ENCODE data around the gene ZNF638.

Gene ZNF638

GRCh38 chr2:71446505-71446904 lies 114.9 kb downstream of the ZNF638 start:
- no peak overlapping the region for H3K9ac ChIP-seq (ENCODE audit: low read length)
- no peaks in the 10 kb centered on the region for H3K36me3 ChIP-seq (ENCODE audit: insufficient read depth, low read length)
- no peak overlapping the region for H3K4me3 ChIP-seq (ENCODE audit: low read depth in 1 of 2, low read length in 2 of 2)
- H3K9me3 ChIP-seq (ENCODE audit: low read length) = no peaks in the 10 kb centered on the region
- H3K27me3 ChIP-seq (ENCODE audit: control insufficient read depth in 1 of 2, insufficient read depth in 2 of 2, low read length in 2 of 2) = no peaks in the 10 kb centered on the region
- H3K27ac ChIP-seq (ENCODE audit: low read depth, low read length) = no peak overlapping the region
- peaks cover 5% of the 10 kb centered on the region for H3K4me1 ChIP-seq (ENCODE audit: insufficient read depth, low read length)

DNA sequence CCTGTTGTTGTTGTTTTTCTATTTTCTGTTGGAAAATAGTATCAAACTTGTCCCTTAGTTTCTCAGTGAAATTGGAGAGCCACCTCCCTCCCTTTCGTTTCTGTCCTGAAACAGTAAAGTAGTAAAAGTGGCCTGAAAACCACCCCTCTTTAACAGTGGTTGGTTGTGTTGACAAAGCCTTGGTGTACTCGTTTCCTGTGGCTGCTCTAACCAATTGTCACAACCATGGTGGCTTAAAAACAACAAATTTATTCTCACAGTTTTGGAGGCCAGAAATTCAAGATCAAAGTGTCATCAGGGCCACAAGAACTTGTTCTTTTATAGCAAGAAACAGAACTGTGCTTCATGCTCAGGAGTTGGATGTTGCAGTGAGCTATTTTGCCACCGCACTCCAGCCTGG lies 117.8 kb downstream of the ZNF638 start:
- peaks cover 16% of the 10 kb centered on the region for H3K4me1 ChIP-seq (ENCODE audit: insufficient read depth, low read length)
- no peak overlapping the region for H3K27ac ChIP-seq (ENCODE audit: low read depth, low read length)
- no peak overlapping the region for H3K4me3 ChIP-seq (ENCODE audit: low read depth in 1 of 2, low read length in 2 of 2)
- H3K9me3 ChIP-seq (ENCODE audit: low read length) = no peaks in the 10 kb centered on the region
- no peak overlapping the region for H3K9ac ChIP-seq (ENCODE audit: low read length)
- H3K36me3 ChIP-seq (ENCODE audit: insufficient read depth, low read length) = no peaks in the 10 kb centered on the region
- H3K27me3 ChIP-seq (ENCODE audit: control insufficient read depth in 1 of 2, insufficient read depth in 2 of 2, low read length in 2 of 2) = no peaks in the 10 kb centered on the region

DNA sequence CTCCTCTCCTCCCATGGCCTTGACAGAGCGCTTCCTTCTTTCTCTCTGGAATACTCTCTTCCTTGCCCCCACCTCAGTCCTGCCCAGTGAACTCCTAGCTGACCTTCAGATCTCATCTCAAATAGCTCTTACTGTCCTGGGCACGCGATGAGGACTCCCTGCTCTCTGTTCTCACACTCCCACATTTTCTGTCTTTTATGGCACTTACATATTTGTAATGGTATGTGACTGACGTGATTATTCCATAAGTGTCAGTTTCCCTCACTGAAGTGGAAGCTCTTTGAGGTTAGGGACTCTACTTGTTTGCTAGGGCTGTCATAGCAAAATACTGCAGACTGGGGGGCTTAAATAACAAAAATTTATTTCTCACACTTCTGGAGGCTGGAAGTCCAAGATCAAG lies 120.1 kb downstream of the ZNF638 start:
- Histone ChIP-seq H3K4me3 (ENCODE audit: low read depth in 1 of 2, low read length in 2 of 2) (no peak overlapping the region), H3K36me3 (ENCODE audit: insufficient read depth, low read length) (no peaks in the 10 kb centered on the region), H3K27ac (ENCODE audit: low read depth, low read length) (no peak overlapping the region), H3K27me3 (ENCODE audit: control insufficient read depth in 1 of 2, insufficient read depth in 2 of 2, low read length in 2 of 2) (no peaks in the 10 kb centered on the region), H3K9me3 (ENCODE audit: low read length) (no peaks in the 10 kb centered on the region), H3K4me1 (ENCODE audit: insufficient read depth, low read length) (peaks cover 39% of the 10 kb centered on the region), H3K9ac (ENCODE audit: low read length) (no peak overlapping the region)

- Histone ChIP-seq H3K9me3 (ENCODE audit: low read length) (no peaks in the 10 kb centered on the region), H3K36me3 (ENCODE audit: insufficient read depth, low read length) (no peaks in the 10 kb centered on the region), H3K4me3 (ENCODE audit: low read depth in 1 of 2, low read length in 2 of 2) (no peak overlapping the region), H3K4me1 (ENCODE audit: insufficient read depth, low read length) (peaks cover 48% of the 10 kb centered on the region), H3K27ac (ENCODE audit: low read depth, low read length) (no peak overlapping the region), H3K9ac (ENCODE audit: low read length) (no peak overlapping the region), H3K27me3 (ENCODE audit: control insufficient read depth in 1 of 2, insufficient read depth in 2 of 2, low read length in 2 of 2) (no peaks in the 10 kb centered on the region)
Measured at GRCh38 chr2:71452565-71452964, 121.0 kb downstream of the ZNF638 start.

DNA sequence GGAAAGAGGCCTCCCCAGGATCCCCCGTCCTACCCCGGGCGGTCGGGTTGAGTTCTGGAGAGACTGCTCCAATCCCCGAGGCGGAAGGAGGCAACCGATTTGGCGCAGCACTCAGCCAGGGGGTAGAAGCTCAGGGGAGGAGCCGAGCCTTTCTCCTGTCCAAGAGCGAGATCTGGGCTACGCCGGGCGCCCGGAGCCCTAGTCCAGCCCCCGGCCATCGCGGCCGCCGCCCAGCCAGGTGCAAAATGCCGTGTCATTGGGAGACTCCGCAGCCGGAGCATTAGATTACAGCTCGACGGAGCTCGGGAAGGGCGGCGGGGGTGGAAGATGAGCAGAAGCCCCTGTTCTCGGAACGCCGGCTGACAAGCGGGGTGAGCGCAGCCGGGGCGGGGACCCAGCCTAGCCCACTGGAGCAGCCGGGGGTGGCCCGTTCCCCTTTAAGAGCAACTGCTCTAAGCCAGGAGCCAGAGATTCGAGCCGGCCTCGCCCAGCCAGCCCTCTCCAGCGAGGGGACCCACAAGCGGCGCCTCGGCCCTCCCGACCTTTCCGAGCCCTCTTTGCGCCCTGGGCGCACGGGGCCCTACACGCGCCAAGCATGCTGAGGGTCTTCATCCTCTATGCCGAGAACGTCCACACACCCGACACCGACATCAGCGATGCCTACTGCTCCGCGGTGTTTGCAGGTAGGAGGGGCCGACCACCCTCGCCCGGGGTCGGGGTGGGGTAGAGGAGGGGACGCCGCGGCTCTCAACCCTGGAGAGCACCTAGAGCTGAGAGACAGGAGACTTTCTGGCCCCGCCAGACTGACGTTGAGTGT lies 122.0 kb downstream of the ZNF638 start, which contains the start of gene DYSF:
TSS of gene DYSF (plus strand) at position 158 of the 817 bp plus-strand sequence.
- Histone ChIP-seq H3K9ac (ENCODE audit: low read length) (no peak within 1 kb of the TSS), H3K9me3 (ENCODE audit: low read length) (no peaks in the 10 kb centered on the region), H3K4me1 (ENCODE audit: insufficient read depth, low read length) (peaks cover 57% of the 10 kb centered on the region), H3K27me3 (ENCODE audit: control insufficient read depth in 1 of 2, insufficient read depth in 2 of 2, low read length in 2 of 2) (no peaks in the 10 kb centered on the region), H3K36me3 (ENCODE audit: insufficient read depth, low read length) (no peaks in the 10 kb centered on the region), H3K4me3 (ENCODE audit: low read depth in 1 of 2, low read length in 2 of 2) (peak within 1 kb of the TSS; percentile 69 to 75), H3K27ac (ENCODE audit: low read depth, low read length) (peak within 1 kb of the TSS; percentile 88)

GRCh38 chr2:71454221-71455010 lies 122.8 kb downstream of the ZNF638 start:
- Histone ChIP-seq H3K4me3 (ENCODE audit: low read depth in 1 of 2, low read length in 2 of 2) (peak overlapping the region; percentile 69 to 75), H3K9me3 (ENCODE audit: low read length) (no peaks in the 10 kb centered on the region), H3K27me3 (ENCODE audit: control insufficient read depth in 1 of 2, insufficient read depth in 2 of 2, low read length in 2 of 2) (no peaks in the 10 kb centered on the region), H3K9ac (ENCODE audit: low read length) (no peak overlapping the region), H3K4me1 (ENCODE audit: insufficient read depth, low read length) (peaks cover 64% of the 10 kb centered on the region), H3K36me3 (ENCODE audit: insufficient read depth, low read length) (no peaks in the 10 kb centered on the region), H3K27ac (ENCODE audit: low read depth, low read length) (peak overlapping the region; percentile 88)

- Histone ChIP-seq H3K27me3 (ENCODE audit: control insufficient read depth in 1 of 2, insufficient read depth in 2 of 2, low read length in 2 of 2) (no peaks in the 10 kb centered on the region), H3K9ac (ENCODE audit: low read length) (peak overlapping the region; percentile 25), H3K4me3 (ENCODE audit: low read depth in 1 of 2, low read length in 2 of 2) (peak overlapping the region in 1 of 2 donors; percentile 69), H3K36me3 (ENCODE audit: insufficient read depth, low read length) (no peaks in the 10 kb centered on the region), H3K27ac (ENCODE audit: low read depth, low read length) (peak overlapping the region; percentile 88), H3K9me3 (ENCODE audit: low read length) (no peaks in the 10 kb centered on the region), H3K4me1 (ENCODE audit: insufficient read depth, low read length) (peaks cover 64% of the 10 kb centered on the region)
Measured at GRCh38 chr2:71455011-71455740, 123.6 kb downstream of the ZNF638 start.

DNA sequence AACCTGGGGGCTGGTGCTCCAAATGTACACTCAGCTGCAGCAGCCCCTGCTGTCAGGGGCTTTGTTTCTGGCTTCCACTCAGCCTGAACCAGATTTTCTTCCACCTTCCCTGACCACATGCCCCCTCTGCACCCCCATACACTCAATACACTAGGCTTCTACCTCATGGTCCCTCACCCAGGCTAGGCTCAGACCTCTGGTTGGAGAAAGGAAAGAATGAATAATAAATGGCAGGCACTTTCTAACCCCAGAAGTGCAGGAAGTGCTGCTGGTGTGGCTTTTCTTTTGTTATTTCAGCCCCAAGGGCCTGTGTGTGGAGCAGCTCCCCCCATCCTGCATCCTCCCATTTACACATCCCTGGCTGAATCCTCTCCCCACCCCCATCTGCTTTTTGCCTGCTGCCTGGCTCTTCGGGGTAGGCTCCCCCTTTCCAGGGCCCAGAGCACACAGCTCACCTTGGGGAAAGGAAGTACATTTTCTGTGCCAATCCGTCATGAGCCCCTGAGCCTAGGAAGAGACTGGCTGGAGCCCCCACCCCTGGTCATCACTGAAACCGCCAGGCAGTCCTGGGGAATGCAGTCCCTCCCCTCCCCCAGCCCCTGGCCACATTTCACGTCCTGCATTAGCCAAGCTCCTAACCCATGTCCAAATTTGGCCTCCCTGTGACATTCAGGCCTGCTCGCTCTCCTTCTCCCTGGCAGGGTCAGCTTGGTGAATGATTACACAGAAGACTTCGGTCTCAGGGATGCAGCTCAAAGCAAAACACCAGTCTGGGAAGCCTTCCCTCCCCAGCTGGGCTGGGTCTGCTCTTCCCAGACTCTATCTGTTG lies 124.4 kb downstream of the ZNF638 start:
- peak overlapping the region; percentile 25 for H3K9ac ChIP-seq (ENCODE audit: low read length)
- H3K36me3 ChIP-seq (ENCODE audit: insufficient read depth, low read length) = no peaks in the 10 kb centered on the region
- H3K27me3 ChIP-seq (ENCODE audit: control insufficient read depth in 1 of 2, insufficient read depth in 2 of 2, low read length in 2 of 2) = no peaks in the 10 kb centered on the region
- no peaks in the 10 kb centered on the region for H3K9me3 ChIP-seq (ENCODE audit: low read length)
- H3K27ac ChIP-seq (ENCODE audit: low read depth, low read length) = peak overlapping the region; percentile 88
- peaks cover 64% of the 10 kb centered on the region for H3K4me1 ChIP-seq (ENCODE audit: insufficient read depth, low read length)
- H3K4me3 ChIP-seq (ENCODE audit: low read depth in 1 of 2, low read length in 2 of 2) = peak overlapping the region in 1 of 2 donors; percentile 69

- Histone ChIP-seq H3K4me1 (ENCODE audit: insufficient read depth, low read length) (peaks cover 58% of the 10 kb centered on the region), H3K9ac (ENCODE audit: low read length) (peak overlapping the region; percentile 25), H3K9me3 (ENCODE audit: low read length) (no peaks in the 10 kb centered on the region), H3K36me3 (ENCODE audit: insufficient read depth, low read length) (no peaks in the 10 kb centered on the region), H3K27me3 (ENCODE audit: control insufficient read depth in 1 of 2, insufficient read depth in 2 of 2, low read length in 2 of 2) (no peaks in the 10 kb centered on the region), H3K4me3 (ENCODE audit: low read depth in 1 of 2, low read length in 2 of 2) (no peak overlapping the region), H3K27ac (ENCODE audit: low read depth, low read length) (peak overlapping the region; percentile 88)
Measured at GRCh38 chr2:71456617-71457016, 125.0 kb downstream of the ZNF638 start.

DNA sequence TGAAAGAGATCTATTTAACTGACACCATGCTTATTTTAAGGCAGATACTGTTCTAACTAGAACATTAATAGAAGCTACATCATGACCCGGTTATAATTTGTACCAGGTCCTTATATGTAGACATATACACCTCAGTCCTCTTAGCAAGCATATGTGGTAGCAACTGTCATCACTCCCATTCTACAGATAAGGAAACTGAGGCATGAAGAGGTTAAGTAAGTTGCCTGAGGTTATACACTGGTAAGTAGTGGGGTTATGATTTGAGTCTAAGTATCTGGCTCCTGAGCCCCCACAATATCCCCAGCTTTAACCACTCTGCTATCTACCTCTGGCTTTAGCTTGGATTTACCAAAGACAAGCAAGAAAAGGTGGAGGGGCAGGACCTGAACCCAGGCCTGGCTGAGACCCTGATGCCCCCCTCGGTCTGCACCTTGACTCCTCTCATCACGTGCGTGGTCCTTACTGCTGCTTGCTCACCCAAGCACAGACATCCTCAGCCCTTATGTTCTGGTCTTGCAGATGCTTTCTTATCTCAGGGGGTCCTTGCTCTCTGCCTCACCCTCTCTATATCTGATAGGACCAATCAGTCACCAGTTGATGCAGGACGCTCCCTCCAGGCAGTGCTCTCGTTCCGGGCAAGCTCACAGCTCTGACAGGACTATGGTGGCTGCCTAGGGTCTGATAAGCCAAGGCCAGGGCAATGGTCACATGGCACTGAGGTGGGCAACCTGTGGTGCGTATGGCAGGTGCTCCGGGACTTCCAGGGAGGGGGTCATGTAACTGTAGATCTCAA lies 125.7 kb downstream of the ZNF638 start:
- Histone ChIP-seq H3K27ac (ENCODE audit: low read depth, low read length) (peak overlapping the region; percentile 88), H3K9ac (ENCODE audit: low read length) (no peak overlapping the region), H3K27me3 (ENCODE audit: control insufficient read depth in 1 of 2, insufficient read depth in 2 of 2, low read length in 2 of 2) (no peaks in the 10 kb centered on the region), H3K36me3 (ENCODE audit: insufficient read depth, low read length) (no peaks in the 10 kb centered on the region), H3K4me3 (ENCODE audit: low read depth in 1 of 2, low read length in 2 of 2) (no peak overlapping the region), H3K4me1 (ENCODE audit: insufficient read depth, low read length) (peaks cover 51% of the 10 kb centered on the region), H3K9me3 (ENCODE audit: low read length) (no peaks in the 10 kb centered on the region)

Measured in muscle layer of colon (tissue), 2 donors.